ENCODE data around the gene GPC4. TPM values are rescaled to one million over a fixed set of nuclear protein-coding genes. Genes with fewer than 3 reads are reported as not detected.

The GPC4 gene
- total RNA-seq, 1 experiment from 2014 or later: 4.7 TPM

GRCh38 chrX:133314281-133314680 lies 101.0 kb downstream of the GPC4 start:
- no peaks in the 10 kb centered on the region for H3F3A ChIP-seq (ENCODE audit: insufficient read depth, low read depth)
- no peak overlapping the region for H3K4me2 ChIP-seq
- TF ChIP-seq CTCF (conservative IDR thresholded peaks at IDR 0.05) (no peak), EZH2 (IDR thresholded peaks at IDR 0.05; ENCODE audit: low read depth) (no peak)
- H2AFZ ChIP-seq: no peak overlapping the region
- no peaks in the 10 kb centered on the region for H3K9me3 ChIP-seq (ENCODE audit: insufficient read depth, low read depth)
- no peaks in the 10 kb centered on the region for H3K79me2 ChIP-seq (ENCODE audit: low read depth)
- POLR2A ChIA-PET (ENCODE audit: unreplicated experiment): no interaction called here
- H3K27ac ChIP-seq: no peak overlapping the region
- no peaks in the 10 kb centered on the region for H4K20me1 ChIP-seq (ENCODE audit: insufficient read depth)
- H3K36me3 ChIP-seq (ENCODE audit: low read depth): no peaks in the 10 kb centered on the region
- CTCF ChIA-PET: no interaction called here
- no peak for DNase-seq
- no TSS peak for BruUV-seq (replicated peaks)
- no peaks in the 10 kb centered on the region for H3K9me2 ChIP-seq (ENCODE audit: insufficient read depth)
- no peaks in the 10 kb centered on the region for H3K27me3 ChIP-seq (ENCODE audit: insufficient read depth, low read depth)
- no peaks in the 10 kb centered on the region for H3K4me1 ChIP-seq (replicated peaks; ENCODE audit: insufficient read depth)
- intact Hi-C loops (cut with micrococcal nuclease; ENCODE audit: unreplicated experiment): no loop called here
- H3K4me3 ChIP-seq: no peak overlapping the region

- no peaks in the 10 kb centered on the region for H3K9me3 ChIP-seq (ENCODE audit: insufficient read depth, low read depth)
- POLR2A ChIA-PET (ENCODE audit: unreplicated experiment): no interaction called here
- no TSS peak for BruUV-seq (replicated peaks)
- intact Hi-C loops (cut with micrococcal nuclease; ENCODE audit: unreplicated experiment): no loop called here
- no peaks in the 10 kb centered on the region for H3K36me3 ChIP-seq (ENCODE audit: low read depth)
- H3K79me2 ChIP-seq (ENCODE audit: low read depth): no peaks in the 10 kb centered on the region
- CTCF ChIA-PET: no interaction called here
- no peaks in the 10 kb centered on the region for H3K4me1 ChIP-seq (replicated peaks; ENCODE audit: insufficient read depth)
- TF ChIP-seq CTCF (conservative IDR thresholded peaks at IDR 0.05) (no peak), EZH2 (IDR thresholded peaks at IDR 0.05; ENCODE audit: low read depth) (no peak)
- no peaks in the 10 kb centered on the region for H3K9me2 ChIP-seq (ENCODE audit: insufficient read depth)
- H3K4me3 ChIP-seq: no peak overlapping the region
- no peak overlapping the region for H3K27ac ChIP-seq
- H2AFZ ChIP-seq: no peak overlapping the region
- H3K4me2 ChIP-seq: no peak overlapping the region
- H3F3A ChIP-seq (ENCODE audit: insufficient read depth, low read depth): no peaks in the 10 kb centered on the region
- H3K27me3 ChIP-seq (ENCODE audit: insufficient read depth, low read depth): 0 out of 2 replicates have a peak, but pooled peaks cover 4% of the 10 kb centered on the region
- no peak for DNase-seq
- no peaks in the 10 kb centered on the region for H4K20me1 ChIP-seq (ENCODE audit: insufficient read depth)
Observed at GRCh38 chrX:133308499-133308897, 106.8 kb downstream of the GPC4 start.

- H2AFZ ChIP-seq: no peak overlapping the region
- H4K20me1 ChIP-seq (ENCODE audit: insufficient read depth): no peaks in the 10 kb centered on the region
- CTCF ChIA-PET: no interaction called here
- DNase-seq: no peak
- H3F3A ChIP-seq (ENCODE audit: insufficient read depth, low read depth): no peaks in the 10 kb centered on the region
- H3K27me3 ChIP-seq (ENCODE audit: insufficient read depth, low read depth): 0 out of 2 replicates have a peak, but pooled peaks cover 4% of the 10 kb centered on the region
- no peaks in the 10 kb centered on the region for H3K79me2 ChIP-seq (ENCODE audit: low read depth)
- H3K9me2 ChIP-seq (ENCODE audit: insufficient read depth): no peaks in the 10 kb centered on the region
- no peak overlapping the region for H3K4me2 ChIP-seq
- H3K4me3 ChIP-seq: no peak overlapping the region
- H3K27ac ChIP-seq: no peak overlapping the region
- H3K4me1 ChIP-seq (replicated peaks; ENCODE audit: insufficient read depth): no peaks in the 10 kb centered on the region
- H3K36me3 ChIP-seq (ENCODE audit: low read depth): no peaks in the 10 kb centered on the region
- intact Hi-C loops (cut with micrococcal nuclease; ENCODE audit: unreplicated experiment): no loop called here
- TF ChIP-seq EZH2 (IDR thresholded peaks at IDR 0.05; ENCODE audit: low read depth) (no peak), CTCF (conservative IDR thresholded peaks at IDR 0.05) (no peak)
- H3K9me3 ChIP-seq (ENCODE audit: insufficient read depth, low read depth): no peaks in the 10 kb centered on the region
- BruUV-seq (replicated peaks): no TSS peak
- POLR2A ChIA-PET (ENCODE audit: unreplicated experiment): no interaction called here
Observed at GRCh38 chrX:133307637-133308498, 107.4 kb downstream of the GPC4 start.

Measured in PC-9 (cell line).